BJ (cell line): ENCODE results near the gene GPR143. TPM values are rescaled to one million over a fixed set of nuclear protein-coding genes. Genes with fewer than 3 reads are reported as not detected.

Source experiments
- CTCF ChIA-PET: fragments of 350-600 bp; formaldehyde crosslinking; extraction: SDS; loops from one replicate; lab custom pipeline; 2021; ENCODE audit warnings: antibody characterized with exemption, inconsistent platforms; lab: Yijun Ruan, JAX
- POLR2A ChIA-PET: fragments of 300-600 bp; sonication (Branson Sonifier 250); formaldehyde crosslinking; extraction: SDS; loops from one replicate; lab custom pipeline; 2021; ENCODE audit warnings: antibody characterized with exemption; lab: Charles Lee
- DNase-seq: peaks from one replicate; pipeline ENCODE4 v3.0.0-alpha.2; 2011; ENCODE audit warnings: low read depth
- H3K27me3 ChIP-seq: 2 replicates; pipeline ENCODE4 v1.6.0; 2011; ENCODE audit warnings: low read length; ENCODE audit not compliant: control insufficient read depth, insufficient read depth
- H3K36me3 ChIP-seq: 2 replicates; pipeline ENCODE4 v1.5.1; 2011; ENCODE audit warnings: low read length; ENCODE audit not compliant: control insufficient read depth, insufficient read depth
- H3K4me3 ChIP-seq: 2 replicates; pipeline ENCODE4 v1.5.1; 2011; ENCODE audit warnings: low read depth, mild to moderate bottlenecking, control low read depth, low read length
- polyA plus RNA-seq: library from polyadenylated mRNA; depleted of rRNA; stranded (reverse); fragments of >200 nt; gene quantifications from 2 replicates; pipeline ENCODE4 v1.2.3, GENCODE V29; 2011
- TF ChIP-seq, protein P1 (sequence below): IDR thresholded peaks from 2 replicates; pipeline ENCODE4 v1.5.1; 2011; ENCODE audit warnings: low read depth, mild to moderate bottlenecking, control low read depth, inconsistent platforms, low read length, moderate library complexity; ENCODE audit not compliant: insufficient read depth

The GPR143 gene
- polyA plus RNA-seq, 1 experiment: not detected

DNA sequence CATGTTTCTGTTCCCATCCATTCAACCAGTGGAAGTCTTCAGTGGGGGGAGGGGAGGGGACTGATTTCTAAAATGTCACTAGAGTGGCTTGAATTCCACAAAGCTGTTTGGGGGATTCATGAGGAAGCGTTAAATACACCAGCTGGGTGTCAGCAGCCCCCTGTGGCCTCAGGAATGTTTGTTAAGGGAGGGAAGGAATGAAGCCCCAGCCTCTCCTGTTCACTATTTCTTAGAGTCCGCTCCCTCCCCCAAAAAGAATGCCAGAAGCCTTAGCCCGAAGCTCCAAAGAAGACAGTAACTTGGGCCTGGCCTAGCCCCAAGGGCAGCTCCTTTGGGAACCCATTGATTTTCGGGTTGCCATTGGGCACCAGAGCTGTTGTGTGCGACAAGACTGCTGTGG, 23.9 kb upstream of the GPR143 start:
- DNase-seq: no peak
- ChIA-PET CTCF (no interaction called here), POLR2A (no interaction called here)
- Histone ChIP-seq H3K4me3 (no peak overlapping the region), H3K36me3 (no peaks in the 10 kb centered on the region), H3K27me3 (peaks cover 11% of the 10 kb centered on the region; the same call in 1 of the 2 replicates)
- TF ChIP-seq, protein P1, sequence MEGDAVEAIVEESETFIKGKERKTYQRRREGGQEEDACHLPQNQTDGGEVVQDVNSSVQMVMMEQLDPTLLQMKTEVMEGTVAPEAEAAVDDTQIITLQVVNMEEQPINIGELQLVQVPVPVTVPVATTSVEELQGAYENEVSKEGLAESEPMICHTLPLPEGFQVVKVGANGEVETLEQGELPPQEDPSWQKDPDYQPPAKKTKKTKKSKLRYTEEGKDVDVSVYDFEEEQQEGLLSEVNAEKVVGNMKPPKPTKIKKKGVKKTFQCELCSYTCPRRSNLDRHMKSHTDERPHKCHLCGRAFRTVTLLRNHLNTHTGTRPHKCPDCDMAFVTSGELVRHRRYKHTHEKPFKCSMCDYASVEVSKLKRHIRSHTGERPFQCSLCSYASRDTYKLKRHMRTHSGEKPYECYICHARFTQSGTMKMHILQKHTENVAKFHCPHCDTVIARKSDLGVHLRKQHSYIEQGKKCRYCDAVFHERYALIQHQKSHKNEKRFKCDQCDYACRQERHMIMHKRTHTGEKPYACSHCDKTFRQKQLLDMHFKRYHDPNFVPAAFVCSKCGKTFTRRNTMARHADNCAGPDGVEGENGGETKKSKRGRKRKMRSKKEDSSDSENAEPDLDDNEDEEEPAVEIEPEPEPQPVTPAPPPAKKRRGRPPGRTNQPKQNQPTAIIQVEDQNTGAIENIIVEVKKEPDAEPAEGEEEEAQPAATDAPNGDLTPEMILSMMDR: no peak

DNA sequence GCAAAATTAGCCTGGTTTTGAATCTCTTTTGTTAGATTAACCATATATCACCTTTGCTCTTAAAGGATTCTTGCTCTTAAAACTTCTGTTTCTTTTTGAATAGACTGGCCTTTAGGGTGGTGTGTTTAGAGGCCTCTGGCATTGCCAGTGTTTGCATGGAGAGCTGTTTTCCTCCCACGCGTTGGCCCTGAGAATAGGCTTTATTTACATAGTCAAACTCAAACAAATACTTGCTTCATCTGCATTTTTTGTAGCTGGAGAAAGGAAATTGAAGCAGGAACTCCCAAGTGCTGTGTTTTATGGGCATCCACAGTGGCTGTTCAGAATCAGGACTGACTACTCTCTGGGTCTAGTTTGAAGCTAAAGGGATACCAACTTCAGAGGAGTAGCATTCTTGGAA, 23.3 kb upstream of the GPR143 start:
- no peak for DNase-seq
- ChIA-PET CTCF (no interaction called here), POLR2A (no interaction called here)
- Histone ChIP-seq H3K36me3 (no peaks in the 10 kb centered on the region), H3K4me3 (no peak overlapping the region), H3K27me3 (peaks cover 11% of the 10 kb centered on the region; the same call in 1 of the 2 replicates)
- TF ChIP-seq, protein P1: no peak

- ChIA-PET POLR2A (no interaction called here), CTCF (interaction anchor here (0.5 to 0.8 kb wide), 2 partner anchors 11 to 63 kb away, joined by 3 read pairs; no protein-coding TSS in a partner anchor)
- DNase-seq: no peak
- H3K36me3 ChIP-seq: no peaks in the 10 kb centered on the region
- TF ChIP-seq, protein P1: no peak
- peak overlapping the region; percentile 4; the same call in 1 of the 2 replicates for H3K4me3 ChIP-seq
- peaks cover 11% of the 10 kb centered on the region; the same call in 1 of the 2 replicates for H3K27me3 ChIP-seq
Observed at GRCh38 chrX:9786798-9787635, 21.4 kb upstream of the GPR143 start.

GRCh38 chrX:9785944-9786797, 20.5 kb upstream of the GPR143 start, which contains the start of gene SHROOM2:
Gene SHROOM2, plus strand, starts transcription at chrX:9786429. Its CDS starts 117 bp downstream, at chrX:9786546.
- ChIA-PET CTCF (interaction anchor here (0.8 kb wide), 1 partner anchor 12 kb away, joined by 3 read pairs; no protein-coding TSS in a partner anchor), POLR2A (no interaction called here)
- peaks cover 11% of the 10 kb centered on the region; the same call in 1 of the 2 replicates for H3K27me3 ChIP-seq
- H3K36me3 ChIP-seq: no peaks in the 10 kb centered on the region
- peak within 1 kb of the TSS; percentile 4; the same call in 1 of the 2 replicates for H3K4me3 ChIP-seq
- TF ChIP-seq, protein P1: no peak
- no peak for DNase-seq
